Esophagus muscularis mucosa (tissue), 4 donors: ENCODE data around the gene CILP2. TPM values are rescaled to one million over a fixed set of nuclear protein-coding genes. Genes with fewer than 3 reads are reported as not detected.

Experiments
- DNase-seq: peaks from one replicate; pipeline ENCODE4 v3.0.0-alpha.2; 2017; ENCODE audit errors: extremely low spot score
- H3K27ac ChIP-seq, 4 donors: fragments of 200-600 bp; sonication (generic); replicated peaks in 1 of 4; 1 replicate in 3 of 4; 2 replicates in 1 of 4; pipeline ENCODE4 v1.5.1; 2016 to 2019; ENCODE audit warnings: mild to moderate bottlenecking in 1 of 4
- H3K27me3 ChIP-seq, 4 donors: fragments of 200-600 bp; sonication (generic); one replicate each; pipeline versions ENCODE4 v1.5.1 to v1.6.0; 2016 to 2019
- H3K36me3 ChIP-seq, 4 donors: fragments of 200-600 bp; sonication (generic); one replicate each; pipeline ENCODE4 v1.5.1; 2016 to 2019
- H3K4me1 ChIP-seq, 4 donors: fragments of 200-600 bp; sonication (generic); one replicate each; pipeline ENCODE4 v1.5.1; 2016 to 2019
- H3K4me3 ChIP-seq, 4 donors: fragments of 200-600 bp; sonication (generic); 1 replicate in 2 of 4; 2 replicates in 2 of 4; pipeline ENCODE4 v1.5.1; 2016 to 2019; ENCODE audit warnings: mild to moderate bottlenecking in 4 of 4, moderate library complexity in 1 of 4
- H3K9me3 ChIP-seq, 4 donors: fragments of 200-600 bp; sonication (generic); 1 replicate in 3 of 4; 2 replicates in 1 of 4; pipeline ENCODE4 v1.5.1; 2016 to 2019
- EP300 ChIP-seq: sonication (generic); formaldehyde crosslinking; IDR thresholded peaks from one replicate; pipeline ENCODE4 v1.6.1; 2017; ENCODE audit warnings: antibody characterized with exemption
- POLR2A ChIP-seq: fragments of 450-650 bp; IDR thresholded peaks from one replicate; pipeline ENCODE4 v1.6.1; 2017; ENCODE audit warnings: antibody characterized with exemption, moderate library complexity, mild to moderate bottlenecking, low read depth
- POLR2AphosphoS5 ChIP-seq, 2 donors: sonication (generic); formaldehyde crosslinking; IDR thresholded peaks; one replicate each; pipeline ENCODE4 v1.6.1; 2017; ENCODE audit warnings: antibody characterized with exemption in 2 of 2
- WGBS: methylation state at CpG from one replicate; pipeline ENCODE4 v1.1.5; 2018; 5-methylcytosine and 5-hydroxymethylcytosine counted together
- intact Hi-C: fragments of 100-400 bp; cut with DNase I; formaldehyde crosslinking; loops from one replicate; pipeline ENCODE4 v1.15.1; 2023
- total RNA-seq, 4 donors: library from RNA; depleted of rRNA; stranded (reverse); fragments of >200 nt; gene quantifications; one replicate each; pipeline versions ENCODE4 v1.1.0 to v1.2.1, GENCODE V29; 2016
- TF ChIP-seq, protein P1 (sequence below), 3 experiments: fragments of 200-600 bp in 2 of 3; fragments of 450-650 bp in 1 of 3; sonication (generic) in 2 of 3; IDR thresholded peaks; one replicate each; pipeline ENCODE4 v1.5.1; 2017 to 2019; ENCODE audit warnings: antibody characterized with exemption in 3 of 3, mild to moderate bottlenecking in 2 of 3, moderate library complexity in 1 of 3

CILP2 gene
- total RNA-seq, 4 donors from 2014 or later: 0.13 to 0.52 (median 0.29) TPM

DNA sequence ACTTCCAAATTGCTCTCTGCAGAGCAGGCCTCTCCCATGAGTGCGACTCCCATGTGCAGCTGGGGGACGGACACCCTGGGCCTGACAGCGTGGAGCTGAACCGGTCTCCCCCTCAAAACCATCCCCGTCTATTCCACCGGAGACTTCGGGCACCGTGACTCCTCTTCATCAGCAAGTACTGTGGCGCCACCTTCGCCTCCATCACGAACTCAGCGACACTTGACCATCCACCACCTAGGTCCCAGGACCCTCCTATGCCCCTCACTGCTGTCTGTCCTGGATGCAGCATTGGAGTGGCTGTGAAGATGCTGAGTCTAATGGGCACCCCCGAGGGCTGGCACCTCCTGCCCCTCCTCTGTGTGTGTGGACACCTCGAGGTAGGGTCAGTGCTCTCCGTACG, 20.6 kb downstream of the CILP2 start:
- H3K27ac ChIP-seq: no peak overlapping the region
- TF ChIP-seq EP300 (no peak), POLR2A (no peak), POLR2AphosphoS5 (IDR thresholded peaks at IDR 0.05) (no peak)
- TF ChIP-seq, protein P1, sequence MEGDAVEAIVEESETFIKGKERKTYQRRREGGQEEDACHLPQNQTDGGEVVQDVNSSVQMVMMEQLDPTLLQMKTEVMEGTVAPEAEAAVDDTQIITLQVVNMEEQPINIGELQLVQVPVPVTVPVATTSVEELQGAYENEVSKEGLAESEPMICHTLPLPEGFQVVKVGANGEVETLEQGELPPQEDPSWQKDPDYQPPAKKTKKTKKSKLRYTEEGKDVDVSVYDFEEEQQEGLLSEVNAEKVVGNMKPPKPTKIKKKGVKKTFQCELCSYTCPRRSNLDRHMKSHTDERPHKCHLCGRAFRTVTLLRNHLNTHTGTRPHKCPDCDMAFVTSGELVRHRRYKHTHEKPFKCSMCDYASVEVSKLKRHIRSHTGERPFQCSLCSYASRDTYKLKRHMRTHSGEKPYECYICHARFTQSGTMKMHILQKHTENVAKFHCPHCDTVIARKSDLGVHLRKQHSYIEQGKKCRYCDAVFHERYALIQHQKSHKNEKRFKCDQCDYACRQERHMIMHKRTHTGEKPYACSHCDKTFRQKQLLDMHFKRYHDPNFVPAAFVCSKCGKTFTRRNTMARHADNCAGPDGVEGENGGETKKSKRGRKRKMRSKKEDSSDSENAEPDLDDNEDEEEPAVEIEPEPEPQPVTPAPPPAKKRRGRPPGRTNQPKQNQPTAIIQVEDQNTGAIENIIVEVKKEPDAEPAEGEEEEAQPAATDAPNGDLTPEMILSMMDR (IDR thresholded peaks at IDR 0.05): no peak
- peaks cover 0 to 15% (median 0%) of the 10 kb centered on the region in 4 donors for H3K27me3 ChIP-seq
- 94% methylated on average over 12 of the region's 16 CpGs for WGBS
- peaks cover 0 to 3% (median 0%) of the 10 kb centered on the region in 4 donors for H3K4me1 ChIP-seq
- H3K4me3 ChIP-seq: no peak overlapping the region
- H3K36me3 ChIP-seq: no peaks in the 10 kb centered on the region
- no peak for DNase-seq
- intact Hi-C loops: no loop called here
- H3K9me3 ChIP-seq: no peaks in the 10 kb centered on the region

DNA sequence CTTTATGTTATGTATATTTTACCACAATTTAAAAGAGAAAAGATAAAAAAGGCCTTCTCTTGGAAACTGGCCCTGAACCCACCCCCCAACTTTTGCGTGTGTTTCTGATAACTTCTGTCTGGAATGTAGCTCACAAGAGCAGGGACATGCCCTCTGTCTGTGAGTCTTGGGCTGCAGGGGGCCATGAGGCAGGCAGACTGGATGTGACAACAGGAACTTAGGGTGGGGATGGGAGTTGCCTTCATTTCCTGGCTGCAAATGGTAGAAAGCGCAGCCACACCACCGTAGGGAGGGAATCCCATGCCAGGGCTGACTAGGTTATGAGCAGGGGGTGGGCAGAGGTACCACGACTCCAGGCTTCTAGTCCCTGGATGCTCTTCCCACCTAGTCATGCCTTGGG, 21.9 kb downstream of the CILP2 start:
- WGBS: 57% methylated on average over 3 of the region's 4 CpGs

DNA sequence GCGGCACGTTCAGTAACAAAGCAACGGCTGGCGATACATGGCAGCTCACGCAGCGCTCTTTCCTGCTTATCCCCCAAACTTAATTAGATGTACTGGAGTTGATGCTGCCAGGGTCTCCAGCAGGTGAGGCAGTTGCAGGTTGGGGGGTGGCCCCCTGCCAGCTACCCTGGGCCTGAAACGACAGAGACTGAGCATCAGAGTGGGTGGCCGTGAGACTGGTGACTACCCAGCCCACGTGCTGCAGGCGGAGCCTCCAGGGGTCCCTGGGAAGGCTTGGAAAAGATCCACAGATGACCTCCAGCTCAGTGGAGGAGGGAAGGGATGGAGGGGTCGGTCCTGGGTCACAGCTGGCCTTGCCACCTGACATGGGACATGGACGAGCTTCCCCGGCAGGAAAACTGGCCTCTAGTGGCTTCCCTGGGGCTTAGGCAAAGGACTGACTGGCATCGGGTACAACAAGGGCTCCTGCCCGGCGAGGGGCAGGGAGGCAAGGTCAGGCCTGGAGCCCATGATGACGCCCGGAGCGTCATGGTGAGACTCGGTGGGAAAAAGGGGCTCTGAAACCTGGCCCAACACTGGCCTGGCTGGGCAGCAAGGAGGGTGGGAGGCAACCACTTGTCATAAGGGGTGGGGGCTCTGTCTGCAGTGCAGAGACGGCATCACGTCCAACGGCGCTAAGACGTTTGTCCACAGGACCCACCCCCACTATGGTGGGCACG, 24.0 kb downstream of the CILP2 start:
- no peaks in the 10 kb centered on the region for H3K36me3 ChIP-seq
- TF ChIP-seq POLR2A (no peak), EP300 (no peak), POLR2AphosphoS5 (IDR thresholded peaks at IDR 0.05) (no peak)
- TF ChIP-seq, protein P1 (IDR thresholded peaks at IDR 0.05): no peak
- no peaks in the 10 kb centered on the region for H3K4me1 ChIP-seq
- no peak for DNase-seq
- no peaks in the 10 kb centered on the region for H3K27me3 ChIP-seq
- WGBS: 82% methylated on average over 20 of the region's 26 CpGs
- no peak overlapping the region for H3K27ac ChIP-seq
- no peaks in the 10 kb centered on the region for H3K9me3 ChIP-seq
- H3K4me3 ChIP-seq: no peak overlapping the region
- intact Hi-C loops: no loop called here

More for the DNA sequence above, 21.9 kb downstream of the CILP2 start:
- peaks cover 0 to 2% (median 0%) of the 10 kb centered on the region in 4 donors for H3K27me3 ChIP-seq
- no peak for DNase-seq
- H3K36me3 ChIP-seq: no peaks in the 10 kb centered on the region
- no peak for TF ChIP-seq POLR2A
- TF ChIP-seq POLR2AphosphoS5 (IDR thresholded peaks at IDR 0.05): no peak
- no peak for TF ChIP-seq EP300
- TF ChIP-seq, protein P1 (IDR thresholded peaks at IDR 0.05): no peak
- H3K27ac ChIP-seq: no peak overlapping the region
- no peak overlapping the region for H3K4me3 ChIP-seq
- no peaks in the 10 kb centered on the region for H3K9me3 ChIP-seq
- intact Hi-C loops: no loop called here
- H3K4me1 ChIP-seq: no peaks in the 10 kb centered on the region

DNA sequence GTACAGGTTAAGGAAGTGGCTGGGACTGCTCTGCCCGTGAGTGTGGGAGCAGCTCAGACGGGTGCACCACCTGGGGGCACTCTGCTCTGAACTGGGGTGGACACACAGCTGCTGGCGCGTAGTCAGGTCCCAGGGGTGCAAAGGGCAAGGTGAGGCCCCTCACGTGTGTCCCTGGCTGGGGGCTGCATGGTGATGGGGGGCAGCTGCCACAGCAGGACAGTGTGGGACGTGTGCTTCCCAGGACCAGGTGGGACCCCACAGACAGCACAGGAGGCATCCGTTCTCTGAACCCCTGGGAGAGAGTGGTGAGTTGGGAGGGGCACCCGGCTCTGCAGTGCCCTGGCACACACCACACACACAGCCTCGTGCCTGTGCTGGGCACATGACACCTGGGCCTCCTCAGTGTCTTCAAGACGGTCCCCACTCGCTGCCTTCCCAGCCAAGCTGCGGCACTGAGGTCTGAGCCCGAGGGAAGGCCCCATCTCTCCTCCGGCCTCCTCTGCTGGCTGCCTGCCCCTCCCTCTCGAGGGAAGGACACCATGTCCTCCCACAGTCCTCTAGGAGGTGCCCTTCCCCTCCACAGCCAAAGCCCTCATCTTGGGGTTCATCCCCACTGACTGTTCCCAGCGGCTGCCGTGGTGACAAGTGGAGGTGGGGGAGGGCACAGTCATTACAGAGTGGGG, 24.7 kb downstream of the CILP2 start:
- no peak for DNase-seq
- H3K27me3 ChIP-seq: no peaks in the 10 kb centered on the region
- no peaks in the 10 kb centered on the region for H3K9me3 ChIP-seq
- no peaks in the 10 kb centered on the region for H3K36me3 ChIP-seq
- H3K4me1 ChIP-seq: no peaks in the 10 kb centered on the region
- TF ChIP-seq EP300 (no peak), POLR2AphosphoS5 (IDR thresholded peaks at IDR 0.05) (no peak), POLR2A (no peak)
- TF ChIP-seq, protein P1 (IDR thresholded peaks at IDR 0.05): no peak
- 90% methylated on average over 4 of the region's 17 CpGs for WGBS
- intact Hi-C loops: no loop called here
- H3K4me3 ChIP-seq: no peak overlapping the region
- H3K27ac ChIP-seq: no peak overlapping the region
